ENCODE results near the gene GPR161. TPM values are rescaled to one million over a fixed set of nuclear protein-coding genes. Genes with fewer than 3 reads are reported as not detected.

The GPR161 gene
- total and polyA plus RNA-seq, 2 of the 13 experiments (the other 11 are each of a cell fraction or from before 2014, with no cell fraction given), result 0.13 to 0.35 TPM

GRCh38 chr1:168086438-168086837 is 50.3 kb downstream of the GPR161 start:
- TF ChIP-seq CAMTA2 (CRISPR knock-in tag; IDR thresholded peaks at IDR 0.05; ENCODE audit: borderline replicate concordance) (no peak), PHF20 (CRISPR knock-in tag; IDR thresholded peaks at IDR 0.05) (no peak), YEATS4 (CRISPR knock-in tag; IDR thresholded peaks at IDR 0.05; ENCODE audit: borderline replicate concordance) (no peak), XRCC5 (optimal IDR thresholded peaks at IDR 0.05; ENCODE audit: low read length) (no peak), CTCF (CRISPR knock-in tag; IDR thresholded peaks at IDR 0.05) (0 out of 2 replicates have a peak, but pooled peaks have one; percentile 4), HNF1B (CRISPR knock-in tag; IDR thresholded peaks at IDR 0.05) (no peak)
- intact Hi-C loops (cut with micrococcal nuclease; ENCODE audit: unreplicated experiment), result no loop called here
- BruUV-seq (replicated peaks), result no TSS peak

More at GRCh38 chr1:168086438-168086837, 50.3 kb downstream of the GPR161 start:
- no peaks in the 10 kb centered on the region for H3K9me3 ChIP-seq (ENCODE audit: low read length)
- H3K4me3 ChIP-seq (replicated peaks in 1 of 3; ENCODE audit: insufficient read depth in 1 of 3, low read depth in 2 of 3, low read length in 3 of 3), result no peak overlapping the region
- no peaks in the 10 kb centered on the region for H4K20me1 ChIP-seq (ENCODE audit: insufficient read depth, low read length)
- no peak overlapping the region for H3K4me2 ChIP-seq (ENCODE audit: low read depth, low read length)
- in situ Hi-C loops (cut with HindIII; ENCODE audit: extremely low pct_ligation_motif_present, low pct_unique_long_range_greater_than_20kb), result no loop called here
- no peak overlapping the region for H3K27ac ChIP-seq (ENCODE audit: extremely low read length, insufficient read depth, low read length)
- H3K27me3 ChIP-seq (ENCODE audit: control insufficient read depth in 1 of 2, insufficient read depth in 2 of 2, low read length in 2 of 2), result no peaks in the 10 kb centered on the region
- FAIRE-seq, result no peak
- WGBS (ENCODE audit: low lambda C conversion rate), result 67% methylated on average over 1 of the region's 2 CpGs
- no peak for DNase-seq (ENCODE audit: low spot score)
- no peak overlapping the region for H2AFZ ChIP-seq (ENCODE audit: low read length)
- H3K36me3 ChIP-seq (replicated peaks in 1 of 2; ENCODE audit: control insufficient read depth in 1 of 2, insufficient read depth in 2 of 2, low read length in 2 of 2), result no peaks in the 10 kb centered on the region
- CTCF ChIA-PET (ENCODE audit: low intra/inter-chr PET ratio, low total read pairs), result interaction anchor here (0.8 kb wide), 1 partner anchor 59 kb away, joined by 3 read pairs; no protein-coding TSS in a partner anchor
- H3K79me2 ChIP-seq (ENCODE audit: insufficient read depth, low read length), result no peaks in the 10 kb centered on the region
- H3K4me1 ChIP-seq (ENCODE audit: insufficient read depth, low read length), result peaks cover 6% of the 10 kb centered on the region; the same call in 1 of the 2 replicates
- POLR2A ChIA-PET, result no interaction called here
- ATAC-seq, result no peak
- no peak overlapping the region for H3K9ac ChIP-seq (ENCODE audit: insufficient read depth, low read depth, low read length)
